NCI-H446 treated with DMSO at 0.1 percent for 48 hours (cell line): ENCODE results near the gene TTLL11.
"Not testable (repeated sequence)": the region's sequence is repeated elsewhere in the genome, so short reads cannot be mapped to it uniquely, and the experiment has no call there.

ENCODE experiments used
- DNase-seq: peaks from one replicate; lab custom pipeline; 2025; lab: John Stamatoyannopoulos, UW

The TTLL11 gene

DNA sequence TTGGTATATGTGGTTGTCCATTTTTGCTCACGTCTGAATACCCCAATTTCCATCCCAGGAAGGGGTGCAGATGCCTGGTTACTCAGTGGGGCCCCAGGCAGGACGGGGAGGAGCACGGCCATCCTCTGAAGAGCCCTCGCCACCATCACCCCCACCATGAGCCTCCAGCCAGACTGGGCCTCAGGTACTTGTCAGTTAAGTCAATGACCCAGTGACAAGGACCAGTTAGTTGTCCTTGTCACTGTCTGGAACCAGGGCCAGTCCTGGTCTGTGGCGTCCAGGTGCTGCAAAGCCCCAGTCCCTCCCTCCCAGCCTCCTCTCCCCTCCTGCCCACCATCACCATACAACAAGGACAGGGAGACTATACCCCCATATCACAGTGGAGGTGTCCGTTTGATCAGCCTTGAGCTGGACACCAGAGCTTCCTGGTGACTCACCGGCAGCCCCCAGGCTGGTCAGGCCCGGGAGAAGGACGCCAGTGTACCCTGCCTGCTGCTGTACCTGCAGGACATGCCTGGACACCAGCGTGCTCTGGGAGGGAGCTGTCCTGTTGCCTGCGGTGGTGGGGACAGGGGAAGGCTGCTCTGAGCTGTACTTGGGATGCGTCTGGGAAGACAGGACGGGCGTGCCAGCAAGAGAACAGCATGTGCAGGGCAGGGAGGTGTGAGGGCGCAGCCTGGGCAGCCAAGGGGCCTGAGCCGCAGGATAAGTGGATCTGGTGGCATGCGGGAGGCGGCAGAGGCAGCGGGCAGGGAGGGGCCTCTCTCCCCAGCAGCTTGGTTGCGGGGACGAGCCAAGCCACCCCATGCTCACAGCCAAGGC lies 32.6 kb upstream of the TTLL11 start:
- no peak for DNase-seq

DNA sequence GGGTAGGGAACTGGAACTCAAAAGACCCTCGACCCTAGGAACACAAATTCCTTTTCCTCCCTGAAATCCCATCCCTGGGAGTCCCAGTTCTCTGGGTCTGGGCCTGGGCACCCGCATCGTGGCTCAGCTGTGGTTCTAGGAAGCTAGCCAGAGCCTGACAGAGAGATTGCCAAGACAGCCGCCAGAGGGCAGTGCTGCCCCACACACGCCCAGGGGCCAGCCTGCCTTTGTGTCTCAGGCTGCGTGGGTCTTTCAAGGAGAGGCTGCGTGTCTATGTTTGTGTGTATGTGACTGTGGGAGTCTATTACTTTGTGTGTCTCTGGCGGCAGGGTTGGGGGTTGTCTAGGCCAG lies 32.0 kb upstream of the TTLL11 start:
- no peak for DNase-seq

- no peak for DNase-seq
Measured at GRCh38 chr9:122124528-122124927, 31.4 kb upstream of the TTLL11 start.

DNA sequence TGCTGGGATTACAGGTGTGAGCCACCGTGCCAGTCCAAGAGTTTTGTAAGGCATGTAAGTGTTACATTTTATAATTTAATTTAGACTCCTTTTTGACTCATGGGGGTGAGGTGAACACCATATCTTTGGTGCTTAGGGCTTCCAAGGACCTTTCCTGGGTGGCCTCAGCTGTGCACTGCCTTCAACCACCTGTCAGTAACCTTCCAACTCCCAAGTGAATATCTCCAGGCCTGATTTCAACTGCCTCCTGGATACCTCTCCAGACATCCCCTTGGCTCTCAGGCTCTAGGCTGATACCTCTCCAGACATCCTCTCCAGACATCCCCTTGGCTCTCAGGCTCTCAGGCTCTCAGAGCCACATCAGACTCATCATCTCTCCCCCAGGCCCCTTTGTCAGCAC lies 30.9 kb upstream of the TTLL11 start:
- no peak for DNase-seq

DNA sequence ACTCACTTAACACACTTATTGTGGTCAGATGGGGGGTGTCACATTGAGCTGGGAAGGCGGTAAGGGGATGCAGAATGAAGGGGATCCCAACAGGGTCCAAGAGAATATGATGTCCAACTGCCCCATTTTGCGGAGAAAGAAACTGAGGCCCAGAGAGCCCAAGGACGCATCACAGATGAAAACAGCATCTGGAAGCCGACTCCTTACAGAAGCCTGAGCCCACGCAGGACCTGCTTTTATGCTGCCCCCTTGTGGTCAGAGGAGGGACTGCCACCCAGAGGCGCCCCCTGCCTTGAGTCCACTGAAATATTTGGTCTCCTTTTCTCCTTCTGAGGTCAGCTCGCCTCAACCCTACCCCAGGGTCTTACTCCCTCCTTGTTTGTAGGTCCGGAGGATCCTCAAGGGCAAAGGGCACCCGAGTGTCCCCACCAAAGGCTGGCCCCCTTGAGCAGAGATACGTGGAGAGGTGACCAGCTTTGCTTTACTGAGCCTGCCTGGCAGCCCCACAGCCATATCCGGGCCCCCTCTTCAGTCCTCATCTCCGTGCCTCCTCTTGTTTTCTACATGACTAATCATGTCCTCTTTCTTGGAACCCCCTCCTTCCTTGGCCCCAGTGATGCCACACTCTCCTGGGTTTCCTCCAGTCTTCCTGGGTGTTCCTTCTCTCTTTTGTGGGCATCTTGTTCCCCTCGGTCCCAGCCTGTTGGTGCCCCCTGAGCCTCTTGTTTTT lies 30.0 kb upstream of the TTLL11 start:
- DNase-seq, result no peak

GRCh38 chr9:122122468-122122867 lies 29.4 kb upstream of the TTLL11 start:
- no peak for DNase-seq

DNA sequence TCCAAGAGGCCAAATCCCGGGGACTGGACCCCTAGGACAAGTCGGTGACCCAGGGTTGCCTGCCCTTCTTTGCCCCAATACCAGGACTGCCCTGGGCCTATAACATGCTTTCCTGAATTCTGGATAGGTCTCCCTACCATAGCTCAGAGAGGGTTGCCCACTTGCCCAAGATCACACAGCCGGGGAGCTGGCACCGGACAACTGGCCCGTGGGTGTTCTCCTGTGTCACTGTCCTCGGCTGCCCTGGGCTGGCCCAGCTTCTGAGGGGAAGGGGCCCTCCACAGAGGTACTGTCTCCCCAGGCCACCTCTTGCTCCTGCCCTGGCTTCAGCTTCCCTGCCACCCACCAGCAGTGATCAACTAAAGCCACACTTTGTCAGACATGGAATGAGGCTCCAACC lies 28.8 kb upstream of the TTLL11 start:
- no peak for DNase-seq

GRCh38 chr9:122121391-122121790 lies 28.3 kb upstream of the TTLL11 start:
- DNase-seq, result no peak

DNA sequence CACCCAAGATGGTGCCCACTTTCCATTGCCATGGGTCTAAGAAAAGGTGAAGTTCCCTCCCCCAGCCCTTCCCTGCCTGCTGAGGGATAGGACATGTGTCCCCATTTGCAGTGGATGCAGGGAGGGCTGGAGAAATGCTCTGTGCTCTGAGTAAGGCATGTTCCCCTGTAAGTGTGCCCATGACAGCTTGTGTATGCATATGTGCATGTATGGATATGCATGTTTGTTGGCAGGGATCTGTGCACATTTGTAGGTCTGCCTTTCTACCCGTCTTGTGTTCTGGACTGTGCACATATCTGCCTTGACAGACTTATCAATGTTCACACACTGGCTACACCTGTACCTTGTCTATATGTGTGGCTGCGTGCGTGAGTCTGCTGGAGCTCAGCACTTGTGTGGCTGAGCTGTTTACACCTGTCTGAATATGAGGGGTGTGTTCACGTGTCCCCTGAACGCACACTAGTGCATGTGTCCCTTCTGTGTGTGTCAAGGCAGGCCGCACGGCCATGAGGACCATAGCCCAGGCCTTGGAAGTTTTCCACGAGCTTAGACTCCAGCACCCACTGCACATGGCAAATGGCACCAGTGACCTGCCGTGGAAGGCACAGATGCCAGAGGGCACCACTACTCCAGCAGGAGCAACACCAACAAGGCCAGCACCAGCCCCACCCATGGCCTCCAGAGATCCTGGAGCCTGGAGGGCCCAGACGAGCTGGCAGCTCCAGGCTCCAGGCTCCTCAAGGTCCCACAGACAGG lies 27.4 kb upstream of the TTLL11 start:
- DNase-seq, result no peak

- DNase-seq, result no peak
Measured at GRCh38 chr9:122119721-122120120, 26.6 kb upstream of the TTLL11 start.

- no peak for DNase-seq
Measured at GRCh38 chr9:122119166-122119521, 26.0 kb upstream of the TTLL11 start.

DNA sequence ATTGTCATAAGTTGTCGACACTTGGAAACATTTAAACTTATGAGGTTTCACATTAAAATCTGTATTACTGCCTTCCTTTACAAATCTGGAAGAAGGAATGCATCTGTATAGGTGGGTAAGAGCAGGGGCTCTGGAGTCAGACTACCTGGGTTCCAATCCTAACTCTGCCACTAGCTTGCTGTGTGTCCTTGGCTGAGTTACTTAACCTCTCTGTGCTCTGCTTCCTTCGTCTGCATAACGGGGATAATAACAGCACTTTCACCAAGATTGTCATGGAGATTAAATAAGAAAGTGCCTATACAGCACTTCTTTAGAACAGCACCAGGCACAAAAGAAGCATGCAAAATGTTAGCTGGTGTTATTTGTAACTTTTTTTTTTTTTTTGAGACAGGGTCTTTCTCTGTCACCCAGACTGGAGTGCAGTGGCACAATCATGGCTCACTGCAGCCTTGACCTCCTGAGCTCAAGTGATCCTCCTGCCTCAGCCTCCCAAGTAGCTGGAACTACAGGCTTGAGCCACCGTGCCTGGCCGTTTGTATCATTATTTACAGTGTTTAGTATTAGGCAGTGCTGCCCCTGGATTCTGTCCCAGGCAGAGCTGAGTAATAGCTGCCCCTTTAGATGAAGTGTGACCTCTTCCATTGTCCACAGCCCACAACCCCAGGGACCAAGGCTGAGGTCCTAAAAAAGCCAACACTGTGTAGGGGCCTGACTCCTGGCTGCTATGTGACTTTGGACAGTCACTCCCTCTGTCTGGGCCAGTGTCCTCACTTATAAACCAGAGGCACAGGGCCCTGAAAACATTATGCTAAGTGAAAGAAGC lies 25.4 kb upstream of the TTLL11 start:
- no peak for DNase-seq

DNA sequence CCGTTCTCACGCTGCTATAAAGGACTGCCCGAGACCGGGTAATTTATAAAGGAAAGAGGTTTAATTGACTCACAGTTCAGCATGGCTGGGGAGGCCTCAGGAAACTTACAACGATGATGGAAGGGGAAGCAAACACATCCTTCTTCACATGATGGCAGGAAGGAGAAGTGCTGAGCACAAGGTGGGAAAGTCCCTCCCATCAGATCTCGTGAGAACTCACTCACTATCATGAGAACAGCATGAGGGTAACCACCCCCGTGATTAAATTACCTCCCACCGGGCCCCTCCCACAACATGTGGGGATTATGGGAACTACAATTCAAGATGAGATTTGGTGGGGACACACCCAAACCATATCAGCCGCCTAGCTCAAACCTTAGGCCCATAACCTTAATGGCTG lies 24.1 kb upstream of the TTLL11 start:
- not testable (repeated sequence) for DNase-seq

GRCh38 chr9:122116448-122117173 lies 23.5 kb upstream of the TTLL11 start:
- DNase-seq, result no peak

DNA sequence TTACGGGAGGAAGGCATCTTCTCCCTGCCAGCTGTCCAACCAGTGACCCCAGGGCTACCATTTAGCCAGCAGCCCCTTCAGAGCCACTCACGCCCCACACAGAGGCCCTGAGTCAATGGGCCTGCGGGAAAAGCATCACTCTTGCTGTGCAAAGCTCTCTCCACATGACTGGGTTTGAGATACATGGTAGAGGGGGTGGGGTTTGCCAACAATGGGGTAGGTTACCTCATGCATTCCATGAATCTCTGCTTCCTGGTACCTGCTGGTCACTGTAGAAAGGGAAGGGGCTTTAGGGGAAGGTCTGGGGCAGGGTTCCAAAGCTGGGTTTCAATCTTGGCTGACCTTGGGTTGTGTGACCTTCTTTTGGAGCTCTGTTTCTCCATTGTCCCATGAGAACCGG lies 22.9 kb upstream of the TTLL11 start:
- no peak for DNase-seq

- no peak for DNase-seq
Measured at GRCh38 chr9:122115176-122116035, 22.3 kb upstream of the TTLL11 start.

- DNase-seq, result no peak
Measured at GRCh38 chr9:122113574-122113973, 20.5 kb upstream of the TTLL11 start.

DNA sequence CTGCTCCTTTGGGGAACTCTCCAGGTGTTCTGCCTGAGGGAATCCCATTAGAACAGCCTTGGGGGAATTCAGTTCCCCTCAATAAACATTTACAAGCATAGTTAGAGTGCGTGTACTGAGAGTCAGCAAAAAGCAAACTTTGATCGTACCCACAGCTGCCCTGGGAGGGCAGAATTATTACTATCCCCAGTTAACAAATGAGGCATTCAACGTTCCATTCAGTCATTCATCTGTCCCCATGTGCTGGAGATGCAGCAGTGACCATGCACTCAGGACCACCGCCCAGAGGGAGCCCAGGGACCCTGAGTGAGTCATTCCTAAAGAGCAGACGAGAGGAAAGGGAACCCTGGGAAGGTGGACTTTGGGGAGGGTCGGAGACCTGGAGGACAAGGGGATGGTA lies 19.1 kb upstream of the TTLL11 start:
- no peak for DNase-seq

- no peak for DNase-seq
Measured at GRCh38 chr9:122111413-122112085, 18.4 kb upstream of the TTLL11 start.
